MM.1S (cell line): ENCODE data around the gene SH3GL2.

ENCODE experiments used
- DNase-seq: peaks from one replicate; pipeline ENCODE4 v3.0.0-alpha.2; 2015
- H2AFZ ChIP-seq: fragments of 300-600 bp; sonication (generic); 2 replicates; pipeline ENCODE4 v1.6.0; 2016; ENCODE audit warnings: antibody characterized with exemption, low read length
- H3F3A ChIP-seq: fragments of 300-600 bp; sonication (generic); 2 replicates; pipeline ENCODE4 v1.6.1; 2016; ENCODE audit warnings: mild to moderate bottlenecking, antibody characterized with exemption, low read length, moderate library complexity, mixed read lengths; ENCODE audit not compliant: insufficient read depth
- H3K27ac ChIP-seq: fragments of 300-600 bp; sonication (generic); 2 replicates; pipeline ENCODE4 v1.5.1; 2016; ENCODE audit warnings: mild to moderate bottlenecking, low read length
- H3K27me3 ChIP-seq: fragments of 300-600 bp; sonication (generic); replicated peaks from 2 replicates; pipeline ENCODE4 v1.6.0; 2016; ENCODE audit warnings: low read length; ENCODE audit not compliant: insufficient read depth
- H3K36me3 ChIP-seq: fragments of 300-600 bp; sonication (generic); replicated peaks from 2 replicates; pipeline ENCODE4 v1.6.1; 2016; ENCODE audit warnings: mild to moderate bottlenecking, low read length, mixed read lengths; ENCODE audit not compliant: insufficient read depth
- H3K4me1 ChIP-seq: fragments of 300-600 bp; sonication (generic); 2 replicates; pipeline ENCODE4 v1.6.1; 2016; ENCODE audit warnings: low read length, mixed read lengths
- H3K4me2 ChIP-seq: fragments of 300-600 bp; sonication (generic); 2 replicates; pipeline ENCODE4 v1.6.0; 2016; ENCODE audit warnings: low read depth, low read length
- H3K4me3 ChIP-seq: fragments of 300-600 bp; sonication (generic); 2 replicates; pipeline ENCODE4 v1.5.1; 2016; ENCODE audit warnings: low read length, mixed read lengths
- H3K79me2 ChIP-seq: fragments of 300-600 bp; sonication (generic); 2 replicates; pipeline ENCODE4 v1.6.1; 2016; ENCODE audit warnings: mixed run types, low read length, mixed read lengths
- H3K9ac ChIP-seq: fragments of 300-600 bp; sonication (generic); 2 replicates; pipeline ENCODE4 v1.6.1; 2016; ENCODE audit warnings: low read length, mixed read lengths
- H3K9me2 ChIP-seq: fragments of 300-600 bp; sonication (generic); replicated peaks from 2 replicates; pipeline ENCODE4 v1.6.1; 2016; ENCODE audit warnings: mild to moderate bottlenecking, low read length, mixed read lengths; ENCODE audit not compliant: insufficient read depth
- H3K9me3 ChIP-seq: fragments of 300-600 bp; sonication (generic); replicated peaks from 2 replicates; pipeline ENCODE4 v1.6.1; 2016; ENCODE audit warnings: mild to moderate bottlenecking, low read length, mixed read lengths; ENCODE audit not compliant: insufficient read depth
- H4K20me1 ChIP-seq: fragments of 300-600 bp; sonication (generic); 2 replicates; pipeline ENCODE4 v1.6.1; 2016; ENCODE audit warnings: mild to moderate bottlenecking, low read length, moderate library complexity, mixed read lengths; ENCODE audit not compliant: insufficient read depth
- EZH2 ChIP-seq: fragments of 300-600 bp; sonication (generic); optimal IDR thresholded peaks from 2 replicates; pipeline ENCODE3; 2017; ENCODE audit warnings: low read depth, mild to moderate bottlenecking, antibody characterized with exemption, low read length, mixed read lengths
- EZH2phosphoT487 ChIP-seq: fragments of 300-600 bp; sonication (generic); IDR thresholded peaks from 2 replicates; pipeline ENCODE4 v1.6.1; 2018; ENCODE audit warnings: antibody characterized with exemption, low read length
- TF ChIP-seq, protein P1 (sequence below): fragments of 300-600 bp; sonication (generic); IDR thresholded peaks from 2 replicates; pipeline ENCODE4 v1.5.1; 2016; ENCODE audit warnings: antibody characterized with exemption, low read length, mixed read lengths

The SH3GL2 gene

DNA sequence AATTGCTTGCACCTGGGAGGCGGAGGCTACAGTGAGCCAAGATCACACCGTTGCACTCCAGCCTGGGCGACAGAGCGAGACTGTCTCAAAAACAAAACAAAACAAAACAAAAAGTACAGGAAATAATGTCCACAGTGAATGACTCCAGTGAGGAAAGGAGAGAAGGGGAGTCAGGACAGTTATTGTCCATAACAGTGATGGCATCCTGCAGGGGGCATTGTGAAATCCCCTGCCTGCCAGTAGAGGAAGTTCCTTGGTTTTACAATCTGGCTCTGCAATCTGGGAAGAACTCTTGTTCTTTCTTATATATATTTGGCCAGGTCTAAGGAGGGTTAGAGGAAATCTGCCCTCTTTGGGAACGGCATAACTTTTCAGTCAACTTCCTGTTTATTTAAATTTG lies 8.2 kb downstream of the SH3GL2 start:
- H3K4me2 ChIP-seq: no peak overlapping the region
- no peaks in the 10 kb centered on the region for H3K9me2 ChIP-seq
- H3K27me3 ChIP-seq: no peaks in the 10 kb centered on the region
- H3K27ac ChIP-seq: no peak overlapping the region
- no peak for DNase-seq
- H3K4me3 ChIP-seq: no peak overlapping the region
- TF ChIP-seq EZH2phosphoT487: no peak
- TF ChIP-seq EZH2: no peak
- TF ChIP-seq, protein P1, sequence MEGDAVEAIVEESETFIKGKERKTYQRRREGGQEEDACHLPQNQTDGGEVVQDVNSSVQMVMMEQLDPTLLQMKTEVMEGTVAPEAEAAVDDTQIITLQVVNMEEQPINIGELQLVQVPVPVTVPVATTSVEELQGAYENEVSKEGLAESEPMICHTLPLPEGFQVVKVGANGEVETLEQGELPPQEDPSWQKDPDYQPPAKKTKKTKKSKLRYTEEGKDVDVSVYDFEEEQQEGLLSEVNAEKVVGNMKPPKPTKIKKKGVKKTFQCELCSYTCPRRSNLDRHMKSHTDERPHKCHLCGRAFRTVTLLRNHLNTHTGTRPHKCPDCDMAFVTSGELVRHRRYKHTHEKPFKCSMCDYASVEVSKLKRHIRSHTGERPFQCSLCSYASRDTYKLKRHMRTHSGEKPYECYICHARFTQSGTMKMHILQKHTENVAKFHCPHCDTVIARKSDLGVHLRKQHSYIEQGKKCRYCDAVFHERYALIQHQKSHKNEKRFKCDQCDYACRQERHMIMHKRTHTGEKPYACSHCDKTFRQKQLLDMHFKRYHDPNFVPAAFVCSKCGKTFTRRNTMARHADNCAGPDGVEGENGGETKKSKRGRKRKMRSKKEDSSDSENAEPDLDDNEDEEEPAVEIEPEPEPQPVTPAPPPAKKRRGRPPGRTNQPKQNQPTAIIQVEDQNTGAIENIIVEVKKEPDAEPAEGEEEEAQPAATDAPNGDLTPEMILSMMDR: no peak
- H4K20me1 ChIP-seq: no peaks in the 10 kb centered on the region
- no peaks in the 10 kb centered on the region for H3F3A ChIP-seq
- H3K9me3 ChIP-seq: no peaks in the 10 kb centered on the region
- no peak overlapping the region for H3K9ac ChIP-seq
- no peaks in the 10 kb centered on the region for H3K79me2 ChIP-seq
- no peak overlapping the region for H2AFZ ChIP-seq
- H3K4me1 ChIP-seq: no peaks in the 10 kb centered on the region
- no peaks in the 10 kb centered on the region for H3K36me3 ChIP-seq

DNA sequence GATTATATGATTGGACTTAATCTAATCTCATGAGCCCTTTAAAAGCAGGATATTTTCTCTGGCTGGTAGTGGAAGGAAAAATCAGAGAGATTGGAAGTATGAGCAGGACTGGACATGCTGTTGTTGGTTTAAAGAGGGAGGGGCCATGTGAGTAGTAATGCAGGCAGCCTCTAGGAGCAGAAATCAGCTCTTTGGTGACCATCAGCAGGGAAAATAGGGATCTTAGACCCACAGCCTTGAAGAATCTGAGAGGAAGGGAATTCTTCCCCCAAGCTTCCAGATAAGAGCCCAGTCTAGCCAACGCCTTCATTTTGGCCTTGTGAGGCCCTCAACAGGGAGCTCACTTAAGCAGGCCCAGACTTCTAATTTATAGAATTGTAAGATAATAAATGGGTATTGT lies 9.5 kb downstream of the SH3GL2 start:
- H3K27me3 ChIP-seq: no peaks in the 10 kb centered on the region
- TF ChIP-seq EZH2: no peak
- TF ChIP-seq EZH2phosphoT487: no peak
- TF ChIP-seq, protein P1: no peak

DNA sequence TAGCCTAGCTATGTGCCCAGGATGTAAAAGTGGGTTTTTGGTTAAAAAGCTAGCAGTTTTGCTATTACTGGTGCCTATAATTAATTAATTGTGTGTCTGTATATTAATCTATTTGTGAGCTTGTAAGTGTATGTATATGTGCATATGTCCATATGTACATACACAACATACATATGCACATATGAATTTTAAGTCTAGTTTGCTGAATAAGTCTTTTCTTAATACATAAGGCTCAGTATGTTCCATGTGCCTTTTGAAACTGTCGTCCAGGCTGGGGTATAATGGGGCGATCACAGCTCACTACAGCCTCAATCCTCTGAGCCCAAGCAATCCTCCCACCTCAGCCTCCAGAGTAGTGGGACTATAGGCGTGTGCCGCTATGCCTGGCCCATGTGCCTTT lies 10.1 kb downstream of the SH3GL2 start:
- TF ChIP-seq EZH2 (no peak), EZH2phosphoT487 (no peak)
- TF ChIP-seq, protein P1: no peak
- Histone ChIP-seq H3K27ac (no peak overlapping the region), H3K4me1 (no peaks in the 10 kb centered on the region), H3F3A (no peaks in the 10 kb centered on the region), H4K20me1 (no peaks in the 10 kb centered on the region), H2AFZ (no peak overlapping the region), H3K79me2 (no peaks in the 10 kb centered on the region), H3K36me3 (no peaks in the 10 kb centered on the region), H3K9ac (no peak overlapping the region), H3K9me3 (no peaks in the 10 kb centered on the region), H3K9me2 (no peaks in the 10 kb centered on the region), H3K27me3 (no peaks in the 10 kb centered on the region), H3K4me3 (no peak overlapping the region), H3K4me2 (no peak overlapping the region)
- no peak for DNase-seq

More for the DNA sequence above, 9.5 kb downstream of the SH3GL2 start:
- Histone ChIP-seq H3K9me3 (no peaks in the 10 kb centered on the region), H4K20me1 (no peaks in the 10 kb centered on the region), H3K4me3 (no peak overlapping the region), H3K36me3 (no peaks in the 10 kb centered on the region), H3K9me2 (no peaks in the 10 kb centered on the region), H3K79me2 (no peaks in the 10 kb centered on the region), H3F3A (no peaks in the 10 kb centered on the region), H3K4me2 (no peak overlapping the region), H3K9ac (no peak overlapping the region), H3K27ac (no peak overlapping the region), H3K4me1 (no peaks in the 10 kb centered on the region), H2AFZ (no peak overlapping the region)
- DNase-seq: no peak
